Liver (tissue), 3 donors: ENCODE data around the gene OSER1.

Source experiments
- EGR1 ChIP-seq, 2 donors: IDR thresholded peaks; 2 replicates each; pipeline ENCODE4 v1.6.1; 2016 to 2018; ENCODE audit warnings: antibody characterized with exemption in 2 of 2, low read depth in 2 of 2
- GABPA ChIP-seq, 2 donors: IDR thresholded peaks in 1 of 2; conservative IDR thresholded peaks in 1 of 2; 2 replicates each; pipeline ENCODE4 v1.6.1; 2016; ENCODE audit warnings: antibody characterized with exemption in 2 of 2, mild to moderate bottlenecking in 1 of 2, moderate library complexity in 1 of 2
- HNF4A ChIP-seq, 2 donors: conservative IDR thresholded peaks; 2 replicates each; pipeline ENCODE4 v1.6.1; 2016; ENCODE audit warnings: antibody characterized with exemption in 2 of 2, mild to moderate bottlenecking in 2 of 2
- TAF1 ChIP-seq: conservative IDR thresholded peaks from 2 replicates; pipeline ENCODE4 v1.6.1; 2016; ENCODE audit warnings: antibody characterized with exemption, mild to moderate bottlenecking
- TF ChIP-seq, protein P1 (sequence below): fragments of 150-350 bp; IDR thresholded peaks from 2 replicates; pipeline ENCODE4 v1.5.1; 2017; ENCODE audit warnings: improper control_type of control experiment, low read depth, low read length; ENCODE audit not compliant: missing input control
- TF ChIP-seq, protein P2 (sequence below): IDR thresholded peaks from 2 replicates; pipeline ENCODE4 v1.6.1; 2016; ENCODE audit warnings: antibody characterized with exemption
- TF ChIP-seq, protein P3 (sequence below): IDR thresholded peaks from 2 replicates; pipeline ENCODE4 v1.6.1; 2016; ENCODE audit warnings: antibody characterized with exemption
- TF ChIP-seq, protein P4 (sequence below): IDR thresholded peaks from 2 replicates; pipeline ENCODE4 v1.6.1; 2016; ENCODE audit warnings: antibody characterized with exemption
- donor health status: healthy.
- donor health status: healthy.

DNA sequence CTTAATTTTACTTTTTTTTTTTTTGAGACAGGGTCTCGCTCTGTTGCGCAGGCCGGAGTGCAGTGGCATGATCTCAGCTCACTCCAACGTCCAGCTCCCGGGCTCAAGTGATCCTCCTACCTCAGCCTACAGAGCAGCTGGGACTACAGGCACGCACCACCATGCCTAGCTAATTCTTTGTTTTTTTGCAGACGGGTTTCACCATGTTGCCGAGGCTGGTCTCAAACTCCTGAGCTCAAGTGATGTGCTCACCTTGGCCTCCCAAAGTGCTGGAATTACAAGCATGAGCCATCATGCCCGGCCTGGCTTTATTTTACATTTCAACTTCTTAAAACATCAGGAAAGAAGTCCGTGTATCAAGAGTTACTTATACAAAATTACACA lies 5.7 kb downstream of the OSER1 start:
- TF ChIP-seq, protein P1, sequence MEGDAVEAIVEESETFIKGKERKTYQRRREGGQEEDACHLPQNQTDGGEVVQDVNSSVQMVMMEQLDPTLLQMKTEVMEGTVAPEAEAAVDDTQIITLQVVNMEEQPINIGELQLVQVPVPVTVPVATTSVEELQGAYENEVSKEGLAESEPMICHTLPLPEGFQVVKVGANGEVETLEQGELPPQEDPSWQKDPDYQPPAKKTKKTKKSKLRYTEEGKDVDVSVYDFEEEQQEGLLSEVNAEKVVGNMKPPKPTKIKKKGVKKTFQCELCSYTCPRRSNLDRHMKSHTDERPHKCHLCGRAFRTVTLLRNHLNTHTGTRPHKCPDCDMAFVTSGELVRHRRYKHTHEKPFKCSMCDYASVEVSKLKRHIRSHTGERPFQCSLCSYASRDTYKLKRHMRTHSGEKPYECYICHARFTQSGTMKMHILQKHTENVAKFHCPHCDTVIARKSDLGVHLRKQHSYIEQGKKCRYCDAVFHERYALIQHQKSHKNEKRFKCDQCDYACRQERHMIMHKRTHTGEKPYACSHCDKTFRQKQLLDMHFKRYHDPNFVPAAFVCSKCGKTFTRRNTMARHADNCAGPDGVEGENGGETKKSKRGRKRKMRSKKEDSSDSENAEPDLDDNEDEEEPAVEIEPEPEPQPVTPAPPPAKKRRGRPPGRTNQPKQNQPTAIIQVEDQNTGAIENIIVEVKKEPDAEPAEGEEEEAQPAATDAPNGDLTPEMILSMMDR = no peak
- TF ChIP-seq, protein P2, sequence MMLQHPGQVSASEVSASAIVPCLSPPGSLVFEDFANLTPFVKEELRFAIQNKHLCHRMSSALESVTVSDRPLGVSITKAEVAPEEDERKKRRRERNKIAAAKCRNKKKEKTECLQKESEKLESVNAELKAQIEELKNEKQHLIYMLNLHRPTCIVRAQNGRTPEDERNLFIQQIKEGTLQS = no peak
- TF ChIP-seq, protein P3, sequence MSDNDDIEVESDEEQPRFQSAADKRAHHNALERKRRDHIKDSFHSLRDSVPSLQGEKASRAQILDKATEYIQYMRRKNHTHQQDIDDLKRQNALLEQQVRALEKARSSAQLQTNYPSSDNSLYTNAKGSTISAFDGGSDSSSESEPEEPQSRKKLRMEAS = no peak
- no peak for TF ChIP-seq TAF1
- no peak for TF ChIP-seq EGR1 (IDR thresholded peaks at IDR 0.05; ENCODE audit: low read depth in 2 of 2)
- TF ChIP-seq, protein P4, sequence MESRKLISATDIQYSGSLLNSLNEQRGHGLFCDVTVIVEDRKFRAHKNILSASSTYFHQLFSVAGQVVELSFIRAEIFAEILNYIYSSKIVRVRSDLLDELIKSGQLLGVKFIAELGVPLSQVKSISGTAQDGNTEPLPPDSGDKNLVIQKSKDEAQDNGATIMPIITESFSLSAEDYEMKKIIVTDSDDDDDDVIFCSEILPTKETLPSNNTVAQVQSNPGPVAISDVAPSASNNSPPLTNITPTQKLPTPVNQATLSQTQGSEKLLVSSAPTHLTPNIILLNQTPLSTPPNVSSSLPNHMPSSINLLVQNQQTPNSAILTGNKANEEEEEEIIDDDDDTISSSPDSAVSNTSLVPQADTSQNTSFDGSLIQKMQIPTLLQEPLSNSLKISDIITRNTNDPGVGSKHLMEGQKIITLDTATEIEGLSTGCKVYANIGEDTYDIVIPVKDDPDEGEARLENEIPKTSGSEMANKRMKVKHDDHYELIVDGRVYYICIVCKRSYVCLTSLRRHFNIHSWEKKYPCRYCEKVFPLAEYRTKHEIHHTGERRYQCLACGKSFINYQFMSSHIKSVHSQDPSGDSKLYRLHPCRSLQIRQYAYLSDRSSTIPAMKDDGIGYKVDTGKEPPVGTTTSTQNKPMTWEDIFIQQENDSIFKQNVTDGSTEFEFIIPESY = no peak
- no peak for TF ChIP-seq GABPA (IDR thresholded peaks at IDR 0.05 in 1 of 2, conservative IDR thresholded peaks at IDR 0.05 in 1 of 2)
- no peak for TF ChIP-seq HNF4A (conservative IDR thresholded peaks at IDR 0.05)
